ENCODE results near the gene CCDC92. TPM values are rescaled to one million over a fixed set of nuclear protein-coding genes. Genes with fewer than 3 reads are reported as not detected.
A peak's percentile ranks its signal among the peaks of the same experiment; 100 is the strongest.

The CCDC92 gene
- total RNA-seq, 1 experiment from 2014 or later = 53.7 TPM

- POLR2A ChIA-PET = no interaction called here
Measured at GRCh38 chr12:123908884-123909725, 63.5 kb downstream of the CCDC92 start.

DNA sequence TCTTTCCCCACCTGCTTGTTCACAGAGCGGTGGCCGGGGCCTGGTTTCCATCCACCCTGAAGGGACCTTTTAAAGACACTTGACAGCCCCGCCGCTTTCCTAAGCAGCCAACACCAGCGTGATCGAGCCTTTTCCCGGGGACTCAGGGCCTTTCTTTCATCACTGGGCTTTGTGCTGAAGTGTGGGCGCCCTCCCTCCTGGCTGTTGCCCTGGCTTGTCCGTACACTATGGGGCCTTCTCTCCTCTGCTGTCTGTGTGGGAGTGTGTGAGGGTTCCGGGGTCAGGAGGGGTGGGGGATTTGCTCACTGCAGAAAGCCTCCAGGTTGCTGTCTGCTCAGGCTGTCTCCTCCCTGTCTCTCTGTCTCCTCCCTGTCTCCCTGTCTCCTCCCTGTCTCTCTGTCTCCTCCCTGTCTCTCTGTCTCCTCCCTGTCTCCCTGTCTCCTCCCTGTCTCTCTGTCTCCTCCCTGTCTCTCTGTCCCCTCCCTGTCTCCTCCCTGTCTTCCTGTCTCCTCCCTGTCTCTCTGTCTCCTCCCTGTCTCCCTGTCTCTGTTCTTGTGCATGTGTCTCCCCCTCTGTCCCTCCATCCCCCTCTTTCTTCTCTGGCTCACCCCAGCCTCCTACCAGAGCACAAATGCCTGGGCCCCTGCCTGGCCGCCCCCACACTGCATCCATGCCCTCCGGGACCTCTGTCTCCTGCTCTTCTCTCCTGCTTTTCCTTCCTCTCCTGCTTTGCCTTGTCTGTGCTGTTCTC lies 64.7 kb downstream of the CCDC92 start:
- CTCF ChIA-PET = no interaction called here
- POLR2A ChIA-PET = no interaction called here
- Histone ChIP-seq H3K4me1 (ENCODE audit: control insufficient read depth, insufficient read depth, low read length) (no peaks in the 10 kb centered on the region), H3K27ac (ENCODE audit: low read length) (no peak overlapping the region), H3K36me3 (ENCODE audit: control insufficient read depth, insufficient read depth, low read length) (no peaks in the 10 kb centered on the region), H3K4me3 (ENCODE audit: low read depth in 2 of 2, low read length in 2 of 2) (no peak overlapping the region), H3K9me3 (ENCODE audit: control insufficient read depth, insufficient read depth, low read depth, low read length) (no peaks in the 10 kb centered on the region), H3K27me3 (ENCODE audit: control insufficient read depth, insufficient read depth, low read length) (no peaks in the 10 kb centered on the region)
- TF ChIP-seq SIN3A (IDR thresholded peaks at IDR 0.05; ENCODE audit: borderline replicate concordance, insufficient read depth, low read depth, low read length) = no peak
- TF ChIP-seq, protein P1, sequence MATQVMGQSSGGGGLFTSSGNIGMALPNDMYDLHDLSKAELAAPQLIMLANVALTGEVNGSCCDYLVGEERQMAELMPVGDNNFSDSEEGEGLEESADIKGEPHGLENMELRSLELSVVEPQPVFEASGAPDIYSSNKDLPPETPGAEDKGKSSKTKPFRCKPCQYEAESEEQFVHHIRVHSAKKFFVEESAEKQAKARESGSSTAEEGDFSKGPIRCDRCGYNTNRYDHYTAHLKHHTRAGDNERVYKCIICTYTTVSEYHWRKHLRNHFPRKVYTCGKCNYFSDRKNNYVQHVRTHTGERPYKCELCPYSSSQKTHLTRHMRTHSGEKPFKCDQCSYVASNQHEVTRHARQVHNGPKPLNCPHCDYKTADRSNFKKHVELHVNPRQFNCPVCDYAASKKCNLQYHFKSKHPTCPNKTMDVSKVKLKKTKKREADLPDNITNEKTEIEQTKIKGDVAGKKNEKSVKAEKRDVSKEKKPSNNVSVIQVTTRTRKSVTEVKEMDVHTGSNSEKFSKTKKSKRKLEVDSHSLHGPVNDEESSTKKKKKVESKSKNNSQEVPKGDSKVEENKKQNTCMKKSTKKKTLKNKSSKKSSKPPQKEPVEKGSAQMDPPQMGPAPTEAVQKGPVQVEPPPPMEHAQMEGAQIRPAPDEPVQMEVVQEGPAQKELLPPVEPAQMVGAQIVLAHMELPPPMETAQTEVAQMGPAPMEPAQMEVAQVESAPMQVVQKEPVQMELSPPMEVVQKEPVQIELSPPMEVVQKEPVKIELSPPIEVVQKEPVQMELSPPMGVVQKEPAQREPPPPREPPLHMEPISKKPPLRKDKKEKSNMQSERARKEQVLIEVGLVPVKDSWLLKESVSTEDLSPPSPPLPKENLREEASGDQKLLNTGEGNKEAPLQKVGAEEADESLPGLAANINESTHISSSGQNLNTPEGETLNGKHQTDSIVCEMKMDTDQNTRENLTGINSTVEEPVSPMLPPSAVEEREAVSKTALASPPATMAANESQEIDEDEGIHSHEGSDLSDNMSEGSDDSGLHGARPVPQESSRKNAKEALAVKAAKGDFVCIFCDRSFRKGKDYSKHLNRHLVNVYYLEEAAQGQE (IDR thresholded peaks at IDR 0.05; ENCODE audit: insufficient read depth in 1 of 2, low read depth in 2 of 2, low read length in 1 of 2) = no peak
- no peak for TF ChIP-seq CTCF (IDR thresholded peaks at IDR 0.05)
- no peak for TF ChIP-seq POLR2AphosphoS5 (IDR thresholded peaks at IDR 0.05; ENCODE audit: low read depth, low read length)
- TF ChIP-seq TCF7L2 (IDR thresholded peaks at IDR 0.05; ENCODE audit: low read depth, low read length) = no peak
- ATAC-seq = peak; percentile 39; the same call in 1 of the 2 replicates
- in situ Hi-C loops (cut with HindIII; ENCODE audit: low pct_unique_long_range_greater_than_20kb, low sequenced_read_pairs) = no loop called here
- BruUV-seq (replicated peaks) = no TSS peak
- DNase-seq (ENCODE audit: low read depth, low spot score) = no peak
- intact Hi-C loops (cut with micrococcal nuclease; ENCODE audit: unreplicated experiment) = loop anchor here (5.0 kb wide), 1 partner anchor 74 kb away; no protein-coding TSS in a partner anchor

More at GRCh38 chr12:123908884-123909725, 63.5 kb downstream of the CCDC92 start:
- Histone ChIP-seq H3K27ac (ENCODE audit: low read length) (no peak overlapping the region), H3K36me3 (ENCODE audit: control insufficient read depth, insufficient read depth, low read length) (no peaks in the 10 kb centered on the region), H3K4me1 (ENCODE audit: control insufficient read depth, insufficient read depth, low read length) (no peaks in the 10 kb centered on the region), H3K9me3 (ENCODE audit: control insufficient read depth, insufficient read depth, low read depth, low read length) (no peaks in the 10 kb centered on the region), H3K27me3 (ENCODE audit: control insufficient read depth, insufficient read depth, low read length) (no peaks in the 10 kb centered on the region), H3K4me3 (ENCODE audit: low read depth in 2 of 2, low read length in 2 of 2) (no peak overlapping the region)
- ATAC-seq (no peak), DNase-seq (ENCODE audit: low read depth, low spot score) (no peak)
- CTCF ChIA-PET = no interaction called here
- in situ Hi-C loops (cut with HindIII; ENCODE audit: low pct_unique_long_range_greater_than_20kb, low sequenced_read_pairs) = no loop called here
- intact Hi-C loops (cut with micrococcal nuclease; ENCODE audit: unreplicated experiment) = loop anchor here (5.0 kb wide), 1 partner anchor 73 kb away; no protein-coding TSS in a partner anchor
- TF ChIP-seq SIN3A (IDR thresholded peaks at IDR 0.05; ENCODE audit: borderline replicate concordance, insufficient read depth, low read depth, low read length) = no peak
- TF ChIP-seq CTCF (IDR thresholded peaks at IDR 0.05) = no peak
- TF ChIP-seq TCF7L2 (IDR thresholded peaks at IDR 0.05; ENCODE audit: low read depth, low read length) = no peak
- TF ChIP-seq POLR2AphosphoS5 (IDR thresholded peaks at IDR 0.05; ENCODE audit: low read depth, low read length) = no peak
- TF ChIP-seq, protein P1 (IDR thresholded peaks at IDR 0.05; ENCODE audit: insufficient read depth in 1 of 2, low read depth in 2 of 2, low read length in 1 of 2) = no peak
- no TSS peak for BruUV-seq (replicated peaks)
